Activated naive CD8-positive, alpha-beta T cell treated with anti-CD3 and anti-CD28 coated beads, Interleukin-2, amount 10 ng/mL, durations not matched to agents 7 days and 5 days (primary cell): Measurements from ENCODE around the gene NPY4R2. TPM values are rescaled to one million over a fixed set of nuclear protein-coding genes. Genes with fewer than 3 reads are reported as not detected.
"Not testable (repeated sequence)": the region's sequence is repeated elsewhere in the genome, so short reads cannot be mapped to it uniquely, and the experiment has no call there.

Experiments used
- ATAC-seq: fragments of 150-1000 bp; cut with Tn5 transposase; one replicate; pipeline ENCODE4 v1.10.0; 2021; ENCODE audit warnings: low read depth, moderate library complexity
- POLR2A ChIA-PET: fragments of 350-600 bp; sonication (Branson Sonifier 250); formaldehyde crosslinking; loops from one replicate; lab custom pipeline; 2021; ENCODE audit warnings: antibody characterized with exemption; lab: Charles Lee
- DNase-seq: peaks from one replicate; pipeline ENCODE4 v3.0.0; 2021
- H3K27ac Mint-ChIP-seq: one replicate; pipeline ENCODE4 v1.8.0; 2022; ENCODE audit warnings: mild to moderate bottlenecking, mixed read lengths
- H3K27me3 Mint-ChIP-seq: one replicate; pipeline ENCODE4 v1.8.0; 2022; ENCODE audit warnings: mild to moderate bottlenecking, moderate library complexity, mixed read lengths
- H3K36me3 Mint-ChIP-seq: one replicate; pipeline ENCODE4 v1.8.0; 2021; ENCODE audit warnings: mild to moderate bottlenecking, mixed read lengths
- H3K4me1 Mint-ChIP-seq: one replicate; pipeline ENCODE4 v1.8.0; 2021; ENCODE audit warnings: mixed read lengths
- H3K4me3 Mint-ChIP-seq: one replicate; pipeline ENCODE4 v1.8.0; 2022; ENCODE audit warnings: mild to moderate bottlenecking, moderate library complexity, mixed read lengths
- H3K9me3 Mint-ChIP-seq: one replicate; pipeline ENCODE4 v1.8.0; 2021; ENCODE audit warnings: mixed read lengths
- total RNA-seq, 2 experiments: library from RNA; stranded (reverse); gene quantifications; one replicate each; pipeline ENCODE4 v1.2.3, GENCODE V29; 2021

Gene NPY4R2, protein sequence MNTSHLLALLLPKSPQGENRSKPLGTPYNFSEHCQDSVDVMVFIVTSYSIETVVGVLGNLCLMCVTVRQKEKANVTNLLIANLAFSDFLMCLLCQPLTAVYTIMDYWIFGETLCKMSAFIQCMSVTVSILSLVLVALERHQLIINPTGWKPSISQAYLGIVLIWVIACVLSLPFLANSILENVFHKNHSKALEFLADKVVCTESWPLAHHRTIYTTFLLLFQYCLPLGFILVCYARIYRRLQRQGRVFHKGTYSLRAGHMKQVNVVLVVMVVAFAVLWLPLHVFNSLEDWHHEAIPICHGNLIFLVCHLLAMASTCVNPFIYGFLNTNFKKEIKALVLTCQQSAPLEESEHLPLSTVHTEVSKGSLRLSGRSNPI
- not detected for total RNA-seq

DNA sequence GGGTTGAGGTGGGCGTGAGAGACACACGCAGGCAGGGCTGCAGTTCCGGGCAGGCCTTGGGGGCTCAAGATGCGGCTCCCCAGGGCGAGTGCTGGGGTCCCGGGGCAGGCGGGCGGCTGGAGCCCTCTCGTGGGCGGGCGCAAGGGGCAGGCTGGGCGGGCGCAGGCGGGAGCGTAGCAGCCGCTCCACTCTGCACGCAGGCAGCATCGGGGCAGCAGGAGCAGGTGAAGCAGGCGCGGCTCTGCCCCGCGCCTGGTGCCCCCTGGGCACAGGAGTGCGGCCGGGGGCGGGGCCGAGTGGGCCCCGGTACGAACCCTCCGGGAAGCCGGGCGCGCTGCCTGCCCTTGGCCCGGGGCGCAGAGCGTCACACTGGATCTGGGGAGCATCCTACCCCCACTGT is at the start of gene NPY4R2:
NPY4R2 (plus strand) TSS at position 188 of the 400 bp plus-strand sequence. CDS start 3,326 bp downstream, outside the sequence.
- ATAC-seq, H3K4me1 Mint-ChIP-seq, H3K36me3 Mint-ChIP-seq, H3K27ac Mint-ChIP-seq, H3K4me3 Mint-ChIP-seq, POLR2A ChIA-PET, H3K9me3 Mint-ChIP-seq, H3K27me3 Mint-ChIP-seq, DNase-seq: not testable (repeated sequence)

DNA sequence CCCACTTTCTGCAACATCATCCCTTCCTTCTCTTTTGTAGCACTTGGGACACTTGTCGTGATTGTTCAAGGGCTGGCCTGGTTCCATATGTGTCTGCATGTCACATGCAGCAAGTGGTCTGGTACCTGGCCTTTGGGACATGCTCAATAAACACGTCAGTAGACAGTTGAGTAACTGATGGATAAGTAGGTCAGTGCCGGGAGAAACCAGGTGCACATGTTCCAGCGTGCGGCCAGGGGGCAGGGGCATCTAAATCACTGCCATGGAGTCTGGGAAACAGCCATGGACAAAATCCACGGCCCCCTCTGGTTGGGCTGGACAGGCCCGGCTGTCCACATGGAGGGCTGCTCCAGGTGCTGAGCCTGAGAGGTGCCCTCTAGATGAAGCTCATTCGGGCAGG is 47.6 kb upstream of the NPY4R2 start:
- DNase-seq, H3K27me3 Mint-ChIP-seq, H3K36me3 Mint-ChIP-seq, POLR2A ChIA-PET, H3K4me3 Mint-ChIP-seq, H3K27ac Mint-ChIP-seq, ATAC-seq, H3K4me1 Mint-ChIP-seq, H3K9me3 Mint-ChIP-seq: not testable (repeated sequence)

DNA sequence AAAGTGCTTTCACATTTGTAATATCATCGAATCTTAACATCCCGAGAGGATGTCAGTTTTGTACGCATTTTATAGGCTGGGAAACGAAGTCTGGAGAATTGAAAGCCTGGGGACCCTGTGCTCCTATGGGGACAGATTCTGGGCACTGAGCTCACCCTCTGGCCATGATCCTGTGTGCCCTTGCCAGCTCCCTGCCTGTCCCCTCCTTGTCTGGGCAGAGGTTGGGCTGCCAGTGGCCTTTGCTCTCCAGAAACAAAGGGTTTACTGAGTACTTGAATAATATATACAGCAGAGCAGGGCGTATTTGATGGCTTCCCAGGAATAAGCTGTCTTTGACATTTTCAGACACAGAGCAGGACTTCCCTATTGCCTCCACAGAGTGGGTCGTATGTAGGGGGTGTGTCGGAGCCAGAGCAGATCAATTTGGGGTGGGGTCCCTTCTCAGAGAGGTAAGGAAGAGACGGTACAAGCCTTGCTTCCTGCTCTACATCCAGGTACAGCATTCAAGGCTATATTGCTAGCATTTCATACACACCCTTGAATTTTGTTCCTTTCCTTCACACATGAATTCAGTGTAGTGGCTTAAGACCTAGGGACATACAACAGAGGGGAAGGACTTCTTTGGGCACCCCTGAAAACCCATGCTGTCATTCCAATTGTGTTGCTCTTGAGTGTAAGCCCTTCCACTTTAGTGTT is 46.8 kb upstream of the NPY4R2 start:
- H3K4me3 Mint-ChIP-seq, H3K4me1 Mint-ChIP-seq, H3K36me3 Mint-ChIP-seq, POLR2A ChIA-PET, H3K27ac Mint-ChIP-seq, DNase-seq, ATAC-seq, H3K9me3 Mint-ChIP-seq, H3K27me3 Mint-ChIP-seq: not testable (repeated sequence)

DNA sequence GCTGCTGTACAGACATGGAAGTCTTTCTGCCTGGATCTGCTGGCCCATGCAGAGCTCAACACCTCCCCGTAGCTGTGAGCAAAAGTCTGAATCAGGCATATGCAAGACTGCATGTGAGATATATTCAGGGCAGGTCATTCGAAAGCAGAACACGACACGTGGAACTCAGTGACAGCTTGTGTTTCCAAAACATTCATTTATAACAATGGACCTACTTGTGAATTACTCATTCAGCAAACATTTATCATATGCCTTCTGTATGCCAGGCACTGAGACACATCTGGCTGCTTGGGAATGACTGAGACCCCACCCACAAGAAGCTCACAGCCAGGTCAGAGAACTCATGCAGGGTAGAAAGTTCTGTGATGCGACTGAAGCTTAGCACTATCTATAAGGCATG is 46.2 kb upstream of the NPY4R2 start:
- H3K36me3 Mint-ChIP-seq, H3K27me3 Mint-ChIP-seq, H3K4me3 Mint-ChIP-seq, H3K9me3 Mint-ChIP-seq, DNase-seq, ATAC-seq, H3K4me1 Mint-ChIP-seq, H3K27ac Mint-ChIP-seq, POLR2A ChIA-PET: not testable (repeated sequence)

DNA sequence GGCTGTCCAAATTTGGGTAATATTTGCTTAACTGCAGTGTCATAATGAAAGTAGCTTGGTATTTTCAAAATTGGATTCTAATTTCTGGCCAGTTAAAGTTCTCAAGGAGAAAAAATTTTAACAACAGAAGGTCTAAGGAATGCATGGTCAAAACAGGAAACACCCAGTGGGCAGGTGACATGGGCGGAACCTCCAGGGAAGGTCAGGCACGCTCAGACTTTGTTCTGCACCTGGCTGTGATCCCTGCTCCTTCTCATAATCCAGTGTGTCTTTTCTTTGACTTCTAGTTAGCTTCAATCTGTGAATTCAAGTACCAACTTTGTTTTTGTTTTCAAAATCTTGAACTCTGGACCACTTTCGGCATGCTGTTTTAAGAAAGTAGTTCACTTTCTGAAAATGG is 34.2 kb upstream of the NPY4R2 start:
- DNase-seq, POLR2A ChIA-PET, H3K9me3 Mint-ChIP-seq, H3K27ac Mint-ChIP-seq, H3K4me3 Mint-ChIP-seq, H3K27me3 Mint-ChIP-seq, H3K36me3 Mint-ChIP-seq, H3K4me1 Mint-ChIP-seq, ATAC-seq: not testable (repeated sequence)

DNA sequence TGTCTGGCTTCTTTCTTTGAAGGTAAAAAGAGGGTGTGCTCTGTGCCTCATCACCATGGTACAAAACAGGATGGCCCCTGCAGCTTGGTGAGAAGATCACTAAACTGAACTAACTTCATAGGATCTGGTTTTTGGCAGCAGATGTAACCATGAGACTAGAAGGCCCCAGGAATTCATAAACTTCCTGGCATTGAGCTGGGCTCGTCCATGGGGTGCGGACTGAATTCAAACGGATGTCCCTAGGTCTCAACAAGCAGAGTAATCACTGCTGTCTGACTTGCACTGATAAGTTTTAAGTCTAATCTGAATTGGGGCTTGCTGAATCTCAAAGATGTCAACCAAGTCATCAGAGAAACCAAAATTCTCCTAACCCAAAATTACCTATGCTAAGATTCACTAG is 33.5 kb upstream of the NPY4R2 start:
- H3K9me3 Mint-ChIP-seq, H3K4me3 Mint-ChIP-seq, H3K36me3 Mint-ChIP-seq, H3K27me3 Mint-ChIP-seq, H3K27ac Mint-ChIP-seq, POLR2A ChIA-PET, ATAC-seq, DNase-seq, H3K4me1 Mint-ChIP-seq: not testable (repeated sequence)

DNA sequence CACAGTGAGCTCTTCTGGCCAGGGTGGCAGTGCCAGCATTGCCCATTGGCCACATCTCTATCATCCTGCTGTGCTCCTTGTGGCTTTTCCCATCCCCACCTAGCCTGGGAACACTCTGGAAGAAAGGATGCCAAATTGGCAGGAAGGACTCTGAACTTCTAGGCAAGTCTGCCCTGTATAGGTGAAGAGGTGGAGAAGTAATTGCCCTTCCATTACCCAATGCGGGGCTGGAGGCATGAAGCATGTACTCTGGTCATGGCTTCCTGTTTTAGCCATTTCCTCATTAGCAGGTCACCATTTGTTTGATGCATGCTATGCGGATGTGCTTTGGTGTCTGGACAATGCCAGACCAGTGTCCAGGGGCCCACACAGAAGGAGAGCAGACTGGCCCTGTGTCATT is 32.1 kb upstream of the NPY4R2 start:
- DNase-seq, H3K27ac Mint-ChIP-seq, H3K36me3 Mint-ChIP-seq, H3K9me3 Mint-ChIP-seq, H3K4me1 Mint-ChIP-seq, POLR2A ChIA-PET, H3K27me3 Mint-ChIP-seq, ATAC-seq, H3K4me3 Mint-ChIP-seq: not testable (repeated sequence)

DNA sequence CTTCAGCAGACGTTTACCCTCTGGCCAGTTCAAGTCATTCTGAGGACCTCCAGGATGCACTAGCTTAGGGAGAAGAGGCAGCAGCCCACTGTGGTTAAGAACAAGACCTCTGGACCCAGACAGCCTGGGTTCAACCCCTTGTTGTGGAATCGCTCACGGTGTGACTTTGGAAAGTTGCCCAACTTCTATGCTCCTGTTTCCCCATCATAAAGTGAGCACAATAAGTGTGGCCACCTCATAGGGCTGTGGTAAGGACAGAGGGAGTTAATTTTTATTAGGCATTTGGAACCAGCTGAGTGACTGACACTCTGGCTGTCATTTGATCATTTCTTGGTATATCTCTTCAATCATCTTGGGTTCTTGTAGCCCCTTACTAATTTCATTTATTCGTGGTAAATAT is 31.6 kb upstream of the NPY4R2 start:
- H3K36me3 Mint-ChIP-seq, DNase-seq, H3K4me3 Mint-ChIP-seq, H3K4me1 Mint-ChIP-seq, POLR2A ChIA-PET, H3K27ac Mint-ChIP-seq, H3K9me3 Mint-ChIP-seq, H3K27me3 Mint-ChIP-seq, ATAC-seq: not testable (repeated sequence)

DNA sequence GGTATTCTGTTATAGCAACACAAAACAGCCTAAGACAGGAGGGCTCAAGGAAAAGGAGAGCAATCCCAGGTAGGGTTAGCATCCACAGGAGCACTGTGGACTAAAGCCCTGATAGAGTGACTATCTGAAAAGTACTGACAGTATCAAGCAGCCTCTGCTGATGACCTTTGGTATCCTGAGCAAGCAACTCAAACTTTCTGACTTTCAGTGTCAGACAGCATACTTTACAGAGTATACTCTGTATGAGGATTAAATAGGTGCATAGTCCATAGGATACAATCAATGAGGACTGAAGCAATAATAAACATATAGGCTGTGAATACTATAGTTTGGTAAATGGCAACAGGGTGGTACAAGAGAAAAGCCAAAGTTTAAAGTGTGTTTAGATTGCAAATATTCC is 27.7 kb upstream of the NPY4R2 start:
- H3K27me3 Mint-ChIP-seq, H3K4me3 Mint-ChIP-seq, H3K27ac Mint-ChIP-seq, DNase-seq, POLR2A ChIA-PET, ATAC-seq, H3K9me3 Mint-ChIP-seq, H3K4me1 Mint-ChIP-seq, H3K36me3 Mint-ChIP-seq: not testable (repeated sequence)

DNA sequence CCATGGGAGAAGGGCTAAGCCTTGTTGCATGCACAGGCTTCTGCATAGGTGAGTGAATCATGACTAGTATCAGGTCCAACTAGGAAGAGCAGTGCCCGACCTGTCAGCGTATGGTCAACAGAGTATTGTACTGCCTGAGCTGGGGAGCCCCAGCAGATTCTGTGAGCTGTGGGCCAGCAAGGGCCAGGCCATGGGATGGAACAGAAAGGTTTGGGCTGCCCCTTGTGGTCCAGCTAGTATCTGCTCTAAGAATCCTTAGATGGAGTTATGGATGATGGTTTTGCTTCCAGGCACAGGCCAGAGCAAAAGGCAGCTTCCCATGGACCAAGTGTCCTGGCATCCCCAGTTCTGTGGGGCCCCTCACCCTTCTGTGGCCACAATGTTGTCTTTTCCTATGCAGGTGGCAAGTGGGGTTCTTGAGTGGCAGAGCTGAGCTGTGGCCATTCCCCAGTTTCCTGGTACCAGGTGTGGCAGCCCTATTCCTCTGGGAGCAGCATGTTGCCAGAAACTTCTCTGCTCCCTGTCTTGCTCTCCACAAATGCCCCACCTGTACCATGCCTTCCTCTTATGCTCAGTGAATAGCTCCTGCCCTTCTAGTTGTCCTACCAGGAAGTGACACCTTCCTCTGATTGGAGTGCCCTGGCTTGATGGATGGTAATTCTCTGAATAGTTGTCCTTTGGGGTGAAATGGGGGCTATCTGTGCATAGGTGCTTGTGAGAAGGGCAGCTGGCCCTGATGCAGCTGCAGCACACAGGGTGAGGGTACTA is 25.8 kb upstream of the NPY4R2 start:
- ATAC-seq, H3K9me3 Mint-ChIP-seq, H3K4me1 Mint-ChIP-seq, H3K27me3 Mint-ChIP-seq, H3K36me3 Mint-ChIP-seq, POLR2A ChIA-PET, H3K27ac Mint-ChIP-seq, DNase-seq, H3K4me3 Mint-ChIP-seq: not testable (repeated sequence)

DNA sequence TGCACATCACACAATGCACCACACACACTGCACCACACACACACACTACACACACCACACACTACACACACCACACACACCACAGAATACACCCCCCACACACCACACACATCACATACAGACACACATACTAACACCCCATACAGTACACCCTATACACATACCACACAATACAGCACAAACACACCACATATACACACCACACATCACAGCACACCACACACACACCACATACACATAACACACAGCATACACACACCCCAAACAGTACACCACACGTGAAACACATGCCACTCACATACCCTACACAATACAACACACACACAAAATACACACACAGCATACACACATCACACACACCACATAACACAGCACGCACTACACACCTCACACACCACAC is 23.9 kb upstream of the NPY4R2 start:
- H3K27me3 Mint-ChIP-seq, H3K4me3 Mint-ChIP-seq, H3K9me3 Mint-ChIP-seq, H3K36me3 Mint-ChIP-seq, POLR2A ChIA-PET, H3K27ac Mint-ChIP-seq, DNase-seq, H3K4me1 Mint-ChIP-seq, ATAC-seq: not testable (repeated sequence)

DNA sequence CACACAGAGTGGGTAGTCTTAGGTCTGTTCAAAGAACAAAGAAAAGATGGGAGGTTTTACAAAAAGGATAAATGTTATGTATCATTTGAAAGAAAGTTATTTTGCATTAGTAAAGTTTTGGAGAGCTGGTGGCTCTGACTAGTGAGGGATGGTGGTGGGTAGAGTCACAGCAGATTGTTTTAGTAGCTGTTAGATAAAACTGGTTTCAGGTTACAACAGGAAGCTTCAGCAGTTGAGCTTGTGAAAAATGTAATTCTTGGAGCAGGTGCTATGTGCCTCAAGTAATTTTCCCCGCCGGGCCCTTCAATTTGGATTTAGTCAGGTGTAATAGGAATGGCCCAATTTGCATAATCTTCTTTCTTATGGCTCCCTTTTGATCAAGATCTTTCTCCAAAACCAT is 20.6 kb upstream of the NPY4R2 start:
- H3K36me3 Mint-ChIP-seq, H3K4me3 Mint-ChIP-seq, DNase-seq, H3K4me1 Mint-ChIP-seq, H3K27ac Mint-ChIP-seq, H3K9me3 Mint-ChIP-seq, ATAC-seq, POLR2A ChIA-PET, H3K27me3 Mint-ChIP-seq: not testable (repeated sequence)

DNA sequence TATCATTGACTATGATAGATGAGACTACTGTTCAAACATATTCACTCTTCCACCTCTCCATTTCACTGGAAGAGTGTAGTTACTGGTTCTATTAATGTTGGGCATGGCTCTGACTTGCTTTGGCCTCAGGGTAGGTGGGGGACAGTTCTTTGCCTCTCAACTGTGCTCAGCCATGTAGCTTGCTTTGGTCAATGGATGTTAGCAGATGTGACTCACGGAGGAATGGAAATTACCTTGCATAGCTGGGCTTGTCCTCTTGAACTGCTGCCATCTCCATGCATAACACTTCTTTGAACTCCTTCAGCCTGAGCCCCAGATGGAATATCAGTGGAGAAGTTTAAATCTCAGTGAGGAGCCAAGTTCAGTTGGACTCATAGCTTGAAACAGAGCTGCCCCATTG is 9.1 kb upstream of the NPY4R2 start:
- H3K27ac Mint-ChIP-seq, H3K27me3 Mint-ChIP-seq, POLR2A ChIA-PET, H3K4me1 Mint-ChIP-seq, DNase-seq, H3K9me3 Mint-ChIP-seq, H3K36me3 Mint-ChIP-seq, H3K4me3 Mint-ChIP-seq, ATAC-seq: not testable (repeated sequence)
